ENCODE measurements around the gene DHRSX.

DNA sequence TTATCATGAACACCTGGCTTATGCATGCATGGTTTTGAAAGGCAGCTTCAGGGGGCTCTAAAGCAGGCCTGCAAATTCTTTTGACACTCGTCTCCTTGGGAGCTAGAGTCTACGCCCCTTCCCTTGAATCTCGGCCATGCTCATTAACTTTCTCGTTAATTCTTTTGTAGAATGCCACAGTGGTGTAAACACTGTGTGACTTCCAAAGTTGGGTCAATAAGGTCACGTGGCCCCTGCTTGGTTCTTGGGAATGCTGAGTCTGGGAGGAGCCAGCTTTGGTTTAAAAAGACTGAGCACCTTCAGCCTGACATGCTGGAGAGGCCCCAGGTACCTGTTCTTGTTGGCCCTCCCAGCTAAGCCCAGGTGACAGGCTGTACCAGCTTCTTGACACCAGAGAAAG is 228.4 kb downstream of the DHRSX start:
- TF ChIP-seq, protein P1, sequence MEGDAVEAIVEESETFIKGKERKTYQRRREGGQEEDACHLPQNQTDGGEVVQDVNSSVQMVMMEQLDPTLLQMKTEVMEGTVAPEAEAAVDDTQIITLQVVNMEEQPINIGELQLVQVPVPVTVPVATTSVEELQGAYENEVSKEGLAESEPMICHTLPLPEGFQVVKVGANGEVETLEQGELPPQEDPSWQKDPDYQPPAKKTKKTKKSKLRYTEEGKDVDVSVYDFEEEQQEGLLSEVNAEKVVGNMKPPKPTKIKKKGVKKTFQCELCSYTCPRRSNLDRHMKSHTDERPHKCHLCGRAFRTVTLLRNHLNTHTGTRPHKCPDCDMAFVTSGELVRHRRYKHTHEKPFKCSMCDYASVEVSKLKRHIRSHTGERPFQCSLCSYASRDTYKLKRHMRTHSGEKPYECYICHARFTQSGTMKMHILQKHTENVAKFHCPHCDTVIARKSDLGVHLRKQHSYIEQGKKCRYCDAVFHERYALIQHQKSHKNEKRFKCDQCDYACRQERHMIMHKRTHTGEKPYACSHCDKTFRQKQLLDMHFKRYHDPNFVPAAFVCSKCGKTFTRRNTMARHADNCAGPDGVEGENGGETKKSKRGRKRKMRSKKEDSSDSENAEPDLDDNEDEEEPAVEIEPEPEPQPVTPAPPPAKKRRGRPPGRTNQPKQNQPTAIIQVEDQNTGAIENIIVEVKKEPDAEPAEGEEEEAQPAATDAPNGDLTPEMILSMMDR (IDR thresholded peaks at IDR 0.05) = no peak
- no peak for TF ChIP-seq POLR2A (IDR thresholded peaks at IDR 0.05)
- TF ChIP-seq EP300 (IDR thresholded peaks at IDR 0.05) = no peak
